B cell (primary cell): Measurements from ENCODE around the gene TJP3. TPM values are rescaled to one million over a fixed set of nuclear protein-coding genes. Genes with fewer than 3 reads are reported as not detected.

ENCODE experiments used
- ATAC-seq: fragments of 200-7000 bp; cut with Tn5 transposase; one replicate; pipeline ENCODE4 v1.10.0; 2021; ENCODE audit warnings: low read depth, mild to moderate bottlenecking, moderate number of reproducible peaks, moderate library complexity
- CTCF ChIA-PET: fragments of 350-600 bp; sonication (Branson Sonifier 250); formaldehyde crosslinking; loops from one replicate; lab custom pipeline; 2021; ENCODE audit warnings: antibody characterized with exemption, inconsistent platforms; lab: Charles Lee
- POLR2A ChIA-PET: fragments of 350-600 bp; sonication (Branson Sonifier 250); formaldehyde crosslinking; loops from one replicate; lab custom pipeline; 2021; ENCODE audit warnings: antibody characterized with exemption; lab: Charles Lee
- DNase-seq: peaks from one replicate; pipeline ENCODE4 v3.0.0; 2013
- H2AFZ ChIP-seq: 2 replicates; pipeline ENCODE4 v1.6.1; 2012; ENCODE audit warnings: mild to moderate bottlenecking, low read depth, low read length; ENCODE audit not compliant: insufficient read depth, poor library complexity, severe bottlenecking
- H3K27ac ChIP-seq, 2 donors: 1 replicate in 1 of 2; 2 replicates in 1 of 2; pipeline ENCODE4 v1.5.1; 2012 to 2013; ENCODE audit warnings: low read length in 2 of 2, mild to moderate bottlenecking in 2 of 2, moderate library complexity in 1 of 2
- H3K27me3 ChIP-seq, 4 experiments: fragments of 200-600 bp in 1 of 4; sonication (generic) in 1 of 4; replicated peaks in 1 of 4; 1 replicate in 2 of 4; 2 replicates in 2 of 4; pipeline versions ENCODE4 v1.6.1 to v1.7.0; 2013 to 2016; ENCODE audit warnings: low read length in 3 of 4, mild to moderate bottlenecking in 2 of 4, mixed read lengths in 1 of 4, moderate library complexity in 1 of 4; ENCODE audit not compliant: insufficient read depth in 4 of 4, control insufficient read depth in 3 of 4; ENCODE audit errors: control extremely low read depth in 1 of 4
- H3K36me3 ChIP-seq, 2 experiments: replicated peaks in 1 of 2; 1 replicate in 1 of 2; 2 replicates in 1 of 2; pipeline versions ENCODE4 v1.6.1 to v1.7.1; 2013; ENCODE audit warnings: low read length in 1 of 2; ENCODE audit not compliant: insufficient read depth in 2 of 2, control insufficient read depth in 1 of 2; ENCODE audit errors: control extremely low read depth in 1 of 2, extremely low read depth in 1 of 2
- H3K4me1 ChIP-seq, 2 donors: fragments of 200-600 bp in 1 of 2; sonication (generic) in 1 of 2; 1 replicate in 1 of 2; 2 replicates in 1 of 2; pipeline versions ENCODE4 v1.5.1 to v1.6.1; 2013 to 2017; ENCODE audit warnings: low read length in 2 of 2; ENCODE audit not compliant: control insufficient read depth in 2 of 2, insufficient read depth in 2 of 2
- H3K4me2 ChIP-seq: replicated peaks from 2 replicates; pipeline ENCODE3; 2012; ENCODE audit warnings: mild to moderate bottlenecking, low read depth, low read length; ENCODE audit not compliant: poor library complexity, severe bottlenecking
- H3K4me3 ChIP-seq, 5 experiments: fragments of 200-600 bp in 1 of 5; sonication (generic) in 1 of 5; 1 replicate in 3 of 5; 2 replicates in 2 of 5; pipeline versions ENCODE4 v1.5.1 to v1.7.0; 2011 to 2016; ENCODE audit warnings: low read length in 4 of 5, mild to moderate bottlenecking in 4 of 5, low read depth in 2 of 5, control low read depth in 1 of 5, moderate library complexity in 1 of 5; ENCODE audit not compliant: insufficient read depth in 1 of 5; ENCODE audit errors: control extremely low read depth in 1 of 5, extremely low read depth in 1 of 5
- H3K79me2 ChIP-seq: fragments of 200-600 bp; sonication (generic); one replicate; pipeline ENCODE4 v1.6.0; 2016; ENCODE audit warnings: low read length; ENCODE audit not compliant: control insufficient read depth, insufficient read depth
- H3K9ac ChIP-seq: fragments of 200-600 bp; sonication (generic); 2 replicates; pipeline ENCODE4 v1.6.1; 2017; ENCODE audit warnings: mild to moderate bottlenecking, low read length, moderate library complexity
- H3K9me3 ChIP-seq, 3 donors: one replicate each; pipeline versions ENCODE4 v1.6.1 to v1.7.1; 2013; ENCODE audit warnings: low read length in 2 of 3; ENCODE audit not compliant: control insufficient read depth in 2 of 3, insufficient read depth in 1 of 3; ENCODE audit errors: control extremely low read depth in 1 of 3
- H4K20me1 ChIP-seq: 2 replicates; pipeline ENCODE4 v1.6.0; 2012; ENCODE audit warnings: mild to moderate bottlenecking, low read length; ENCODE audit not compliant: insufficient read depth, control insufficient read depth, poor library complexity, severe bottlenecking
- H3K27ac Mint-ChIP-seq: one replicate; pipeline ENCODE4 v1.8.0; 2021; ENCODE audit warnings: mixed read lengths
- H3K27me3 Mint-ChIP-seq: one replicate; pipeline ENCODE4 v1.8.0; 2021; ENCODE audit warnings: mixed read lengths
- H3K4me1 Mint-ChIP-seq: one replicate; pipeline ENCODE4 v1.8.0; 2021; ENCODE audit warnings: mixed read lengths
- H3K4me3 Mint-ChIP-seq: one replicate; pipeline ENCODE4 v1.8.0; 2021; ENCODE audit warnings: mixed read lengths
- H3K9me3 Mint-ChIP-seq: one replicate; pipeline ENCODE4 v1.8.0; 2022; ENCODE audit warnings: mixed read lengths; ENCODE audit not compliant: insufficient read depth
- CTCF ChIP-seq: fragments of 200-600 bp; IDR thresholded peaks from one replicate; pipeline ENCODE4 v1.8.0; 2022; ENCODE audit warnings: antibody characterized with exemption, mild to moderate bottlenecking
- EZH2 ChIP-seq: IDR thresholded peaks from 2 replicates; pipeline ENCODE4 v1.6.1; 2012; ENCODE audit warnings: borderline replicate concordance, low read depth, mild to moderate bottlenecking, moderate library complexity, low read length; ENCODE audit not compliant: insufficient read depth, poor library complexity, severe bottlenecking
- WGBS: methylation state at CpG from one replicate; pipeline ENCODE4 v1.1.5; 2013; ENCODE audit warnings: missing lambda C conversion rate; ENCODE audit not compliant: insufficient coverage; 5-methylcytosine and 5-hydroxymethylcytosine counted together
- intact Hi-C: fragments of 100-400 bp; cut with micrococcal nuclease; formaldehyde crosslinking; loops from one replicate; pipeline ENCODE4 v1.10.0; 2022
- polyA plus RNA-seq: library from polyadenylated mRNA; depleted of rRNA; stranded (reverse); fragments of >200 nt; gene quantifications from 2 replicates; pipeline ENCODE4 v1.2.3, GENCODE V29; 2012
- total RNA-seq, 2 donors: library from RNA; stranded (reverse); fragments of 120-200 nt in 1 of 2; gene quantifications; 1 replicate in 1 of 2; 2 replicates in 1 of 2; pipeline versions ENCODE4 v1.2.3 to v1.2.4, GENCODE V29; 2013 to 2022

Gene TJP3
- total and polyA plus RNA-seq, 2 donors (not counting 1 experiment from before 2014, with no cell fraction given), result 2.1 to 2.9 TPM

- CTCF ChIA-PET, result interaction anchor here (0.7 kb wide), 1 partner anchor 245 kb away, joined by 4 read pairs; no protein-coding TSS in a partner anchor
- Mint-ChIP-seq H3K4me1 (peaks cover 4% of the 10 kb centered on the region), H3K9me3 (peaks cover 2% of the 10 kb centered on the region), H3K27me3 (peaks cover 3% of the 10 kb centered on the region), H3K27ac (no peak overlapping the region), H3K4me3 (no peak overlapping the region)
- TF ChIP-seq EZH2, result no peak
- no peak for TF ChIP-seq CTCF
- Histone ChIP-seq H2AFZ (no peak overlapping the region), H3K27me3 (peaks cover 0 to 2% (median 0%) of the 10 kb centered on the region in 4 experiments), H3K36me3 (no peaks in the 10 kb centered on the region), H3K4me3 (no peak overlapping the region), H3K4me1 (no peaks in the 10 kb centered on the region), H3K27ac (no peak overlapping the region), H3K4me2 (no peak overlapping the region), H4K20me1 (no peaks in the 10 kb centered on the region), H3K9ac (no peak overlapping the region), H3K79me2 (no peaks in the 10 kb centered on the region), H3K9me3 (peaks cover 1 to 32% (median 17%) of the 10 kb centered on the region in 3 donors)
- ATAC-seq (no peak), DNase-seq (no peak)
- intact Hi-C loops, result no loop called here
- POLR2A ChIA-PET, result no interaction called here
- WGBS, result 92% methylated on average over 3 of the region's 3 CpGs
Observed at GRCh38 chr19:3793799-3794198, 85.6 kb downstream of the TJP3 start.

- CTCF ChIA-PET, result interaction anchor here (0.6 to 1.1 kb wide), 2 partner anchors 26 to 40 kb away, joined by 3 to 5 read pairs; no protein-coding TSS in a partner anchor
- POLR2A ChIA-PET, result no interaction called here
- H3K27ac ChIP-seq, result no peak overlapping the region
- TF ChIP-seq CTCF (no peak), EZH2 (no peak)
- Mint-ChIP-seq H3K27ac (no peak overlapping the region), H3K27me3 (peaks cover 10% of the 10 kb centered on the region), H3K4me1 (peaks cover 8% of the 10 kb centered on the region), H3K9me3 (peaks cover 2% of the 10 kb centered on the region), H3K4me3 (no peak overlapping the region)
- H3K4me3 ChIP-seq, result no peak overlapping the region
- H2AFZ ChIP-seq, result no peak overlapping the region
- no peaks in the 10 kb centered on the region for H3K36me3 ChIP-seq
- H4K20me1 ChIP-seq, result no peaks in the 10 kb centered on the region
- H3K27me3 ChIP-seq, result peaks cover 0 to 9% (median 3%) of the 10 kb centered on the region in 4 experiments
- peaks cover 5 to 6% of the 10 kb centered on the region in 2 donors for H3K4me1 ChIP-seq
- H3K9me3 ChIP-seq, result peaks cover 1 to 19% (median 11%) of the 10 kb centered on the region in 3 donors
- WGBS, result 86% methylated on average over 1 of the region's 2 CpGs
- DNase-seq, result no peak
- H3K79me2 ChIP-seq, result no peaks in the 10 kb centered on the region
- no peak overlapping the region for H3K4me2 ChIP-seq
- ATAC-seq, result no peak
- no peak overlapping the region for H3K9ac ChIP-seq
- intact Hi-C loops, result no loop called here
Observed at GRCh38 chr19:3796358-3796757, 88.2 kb downstream of the TJP3 start.
